Suprapubic skin (tissue), 4 donors: ENCODE data around the gene CALCR.

Experiments
- CTCF ChIP-seq, 2 donors: fragments of 200-600 bp in 1 of 2; fragments of 450-650 bp in 1 of 2; sonication (generic) in 1 of 2; IDR thresholded peaks; one replicate each; pipeline ENCODE4 v1.5.1; 2016 to 2019; ENCODE audit warnings: antibody characterized with exemption in 2 of 2, mild to moderate bottlenecking in 1 of 2, moderate library complexity in 1 of 2
- EP300 ChIP-seq: sonication (generic); formaldehyde crosslinking; IDR thresholded peaks from one replicate; pipeline ENCODE4 v1.6.1; 2017; ENCODE audit warnings: antibody characterized with exemption
- POLR2A ChIP-seq, 2 donors: fragments of 450-650 bp; IDR thresholded peaks; one replicate each; pipeline ENCODE4 v1.6.1; 2017; ENCODE audit warnings: antibody characterized with exemption in 2 of 2, mild to moderate bottlenecking in 2 of 2, moderate library complexity in 2 of 2
- POLR2AphosphoS5 ChIP-seq, 3 donors: sonication (generic); formaldehyde crosslinking; IDR thresholded peaks; one replicate each; pipeline ENCODE4 v1.6.1; 2017; ENCODE audit warnings: antibody characterized with exemption in 3 of 3

DNA sequence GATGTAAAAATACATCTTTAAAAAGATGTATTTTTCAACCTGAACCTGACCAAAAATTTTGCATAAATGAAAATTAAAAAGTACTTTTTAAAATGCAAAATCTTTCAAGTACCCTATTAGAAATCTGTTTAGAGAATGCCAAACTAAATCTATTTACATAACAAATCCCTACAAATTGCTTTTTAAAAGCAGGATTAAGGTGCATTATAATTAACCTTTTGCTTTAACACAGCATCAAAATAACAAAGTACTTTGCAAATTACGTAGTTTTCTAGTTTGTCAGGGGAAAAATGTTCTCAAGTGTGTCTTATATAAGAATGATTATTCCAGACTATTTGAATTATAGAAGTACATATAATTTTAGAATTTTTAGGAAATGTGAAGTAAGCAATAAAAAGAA lies 181.5 kb downstream of the CALCR start:
- no peak for TF ChIP-seq CTCF (IDR thresholded peaks at IDR 0.05)
- no peak for TF ChIP-seq POLR2A (IDR thresholded peaks at IDR 0.05)
- TF ChIP-seq POLR2AphosphoS5 (IDR thresholded peaks at IDR 0.05), result no peak
- TF ChIP-seq EP300, result no peak
